ENCODE results near the gene RNF169. TPM values are rescaled to one million over a fixed set of nuclear protein-coding genes. Genes with fewer than 3 reads are reported as not detected.

RNF169 gene
- total RNA-seq, 6 experiments from 2014 or later, result 4.7 to 7.7 (median 6.8) TPM

DNA sequence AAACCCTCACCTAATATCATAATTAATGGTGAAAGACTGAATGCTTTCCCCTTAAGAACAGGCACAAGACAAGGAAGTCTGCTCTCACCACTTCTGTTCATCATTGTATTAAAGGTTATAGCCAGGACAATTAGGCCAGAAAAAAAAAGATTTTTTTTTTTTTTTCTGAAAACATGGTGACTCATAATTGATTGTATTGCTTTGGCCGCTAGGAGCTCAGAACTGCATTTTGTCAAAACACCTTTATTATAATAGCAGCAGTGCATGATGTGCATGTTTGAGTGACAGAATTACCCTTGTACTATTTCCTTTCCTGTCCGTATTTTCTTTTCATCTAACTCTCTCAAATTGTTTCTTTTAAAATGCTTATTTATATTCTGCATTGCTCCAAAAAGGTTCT is 98.1 kb downstream of the RNF169 start:
- peaks cover 0 to 6% (median 2%) of the 10 kb centered on the region in 4 donors for H3K4me1 ChIP-seq
- no peak for DNase-seq
- no peaks in the 10 kb centered on the region for H3K9me3 ChIP-seq
- WGBS (ENCODE audit: insufficient coverage, low coverage, low lambda C conversion rate, missing lambda C conversion rate), result 79% methylated on average over 2 of the region's 2 CpGs
- ATAC-seq, result no peak
- no peak overlapping the region for H3K4me3 ChIP-seq
- TF ChIP-seq, protein P1, sequence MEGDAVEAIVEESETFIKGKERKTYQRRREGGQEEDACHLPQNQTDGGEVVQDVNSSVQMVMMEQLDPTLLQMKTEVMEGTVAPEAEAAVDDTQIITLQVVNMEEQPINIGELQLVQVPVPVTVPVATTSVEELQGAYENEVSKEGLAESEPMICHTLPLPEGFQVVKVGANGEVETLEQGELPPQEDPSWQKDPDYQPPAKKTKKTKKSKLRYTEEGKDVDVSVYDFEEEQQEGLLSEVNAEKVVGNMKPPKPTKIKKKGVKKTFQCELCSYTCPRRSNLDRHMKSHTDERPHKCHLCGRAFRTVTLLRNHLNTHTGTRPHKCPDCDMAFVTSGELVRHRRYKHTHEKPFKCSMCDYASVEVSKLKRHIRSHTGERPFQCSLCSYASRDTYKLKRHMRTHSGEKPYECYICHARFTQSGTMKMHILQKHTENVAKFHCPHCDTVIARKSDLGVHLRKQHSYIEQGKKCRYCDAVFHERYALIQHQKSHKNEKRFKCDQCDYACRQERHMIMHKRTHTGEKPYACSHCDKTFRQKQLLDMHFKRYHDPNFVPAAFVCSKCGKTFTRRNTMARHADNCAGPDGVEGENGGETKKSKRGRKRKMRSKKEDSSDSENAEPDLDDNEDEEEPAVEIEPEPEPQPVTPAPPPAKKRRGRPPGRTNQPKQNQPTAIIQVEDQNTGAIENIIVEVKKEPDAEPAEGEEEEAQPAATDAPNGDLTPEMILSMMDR (IDR thresholded peaks at IDR 0.05), result no peak
- TF ChIP-seq POLR2A (IDR thresholded peaks at IDR 0.05), result no peak
- no peak overlapping the region for H3K27ac ChIP-seq
- H3K36me3 ChIP-seq, result peaks cover 0 to 6% (median 0%) of the 10 kb centered on the region in 4 donors
- intact Hi-C loops (cut with DNase I), result no loop called here
- no peaks in the 10 kb centered on the region for H3K27me3 ChIP-seq

DNA sequence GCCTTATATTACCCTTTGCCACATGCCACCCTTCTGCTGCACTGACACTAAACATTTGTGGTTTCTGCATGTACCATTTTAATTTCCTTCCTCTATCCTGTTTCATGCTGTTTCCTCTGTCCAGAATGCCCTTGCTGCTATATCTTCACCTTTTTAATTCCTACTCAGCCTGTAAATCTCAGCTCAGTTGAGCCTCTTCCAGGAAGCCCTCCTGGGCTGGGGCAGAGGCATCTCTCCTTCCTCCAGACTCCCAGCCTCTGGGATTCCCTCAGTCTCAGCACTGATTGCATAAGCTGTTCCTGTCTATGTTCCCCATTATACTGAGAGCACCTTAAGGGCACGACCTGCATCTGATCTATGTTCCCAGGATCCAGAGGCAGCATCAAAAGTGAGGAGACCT is 98.7 kb downstream of the RNF169 start:
- H3K36me3 ChIP-seq, result peaks cover 0 to 6% (median 0%) of the 10 kb centered on the region in 4 donors
- DNase-seq, result no peak
- TF ChIP-seq POLR2A (IDR thresholded peaks at IDR 0.05), result no peak
- TF ChIP-seq, protein P1 (IDR thresholded peaks at IDR 0.05), result no peak
- intact Hi-C loops (cut with DNase I), result no loop called here
- no peak for ATAC-seq
- H3K27me3 ChIP-seq, result no peaks in the 10 kb centered on the region
- H3K4me3 ChIP-seq, result no peak overlapping the region
- H3K27ac ChIP-seq, result no peak overlapping the region
- no peaks in the 10 kb centered on the region for H3K4me1 ChIP-seq
- no CpG with 5 or more reads among the region's 1 CpG for WGBS (ENCODE audit: insufficient coverage, low coverage, low lambda C conversion rate, missing lambda C conversion rate)
- H3K9me3 ChIP-seq, result no peaks in the 10 kb centered on the region

- intact Hi-C loops (cut with DNase I), result no loop called here
- no peaks in the 10 kb centered on the region for H3K27me3 ChIP-seq
- H3K27ac ChIP-seq, result no peak overlapping the region
- TF ChIP-seq, protein P1 (IDR thresholded peaks at IDR 0.05), result no peak
- TF ChIP-seq POLR2A (IDR thresholded peaks at IDR 0.05), result no peak
- no peak overlapping the region for H3K4me3 ChIP-seq
- ATAC-seq (no peak), DNase-seq (no peak)
- H3K9me3 ChIP-seq, result no peaks in the 10 kb centered on the region
- no CpG with 5 or more reads among the region's 6 CpGs for WGBS (ENCODE audit: insufficient coverage, low coverage, low lambda C conversion rate, missing lambda C conversion rate)
- peaks cover 0 to 6% (median 0%) of the 10 kb centered on the region in 4 donors for H3K36me3 ChIP-seq
- no peaks in the 10 kb centered on the region for H3K4me1 ChIP-seq
Measured at GRCh38 chr11:74847895-74848294, 99.2 kb downstream of the RNF169 start.

DNA sequence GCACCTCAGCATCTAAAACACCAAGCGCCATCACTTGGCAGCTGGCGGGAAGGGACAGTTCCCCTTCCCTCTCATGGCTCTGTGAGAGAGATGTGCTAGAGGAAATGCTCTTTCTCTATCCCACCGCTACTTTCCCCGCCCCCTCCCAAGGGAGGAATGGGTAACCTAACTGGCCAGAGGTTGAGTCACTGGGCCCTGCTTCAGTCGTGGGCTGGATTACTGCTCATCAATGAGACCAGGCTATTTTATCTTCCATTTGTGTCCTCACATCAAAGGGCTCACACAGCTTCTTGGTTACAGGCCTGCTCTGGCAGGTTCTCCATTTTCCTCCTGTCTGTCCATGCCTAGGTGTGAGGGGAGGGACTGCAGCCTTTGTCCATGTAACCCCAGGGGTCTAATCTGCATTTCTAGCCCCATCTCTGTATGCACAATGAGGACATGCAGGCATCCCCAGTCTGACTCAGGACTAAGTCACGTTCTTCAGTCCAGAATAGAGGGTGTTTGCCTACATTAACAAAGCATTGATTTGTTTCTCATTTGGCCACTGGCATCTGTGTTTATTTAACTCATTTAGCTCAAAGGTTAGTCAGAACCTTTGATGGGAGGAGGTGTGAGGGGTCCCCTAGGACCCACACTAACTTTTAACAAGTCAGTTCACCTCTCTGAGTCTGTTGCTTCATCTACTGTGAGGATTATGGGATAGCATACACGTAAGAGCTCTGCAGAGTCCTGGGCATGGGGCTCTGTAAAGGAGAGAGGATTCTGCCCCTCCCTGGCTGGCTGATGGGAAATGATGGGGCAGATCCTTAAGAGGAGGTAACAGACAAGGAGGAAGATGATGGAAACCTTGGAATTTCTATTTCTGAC is 101.1 kb downstream of the RNF169 start:
- no peak overlapping the region for H3K4me3 ChIP-seq
- intact Hi-C loops (cut with DNase I), result no loop called here
- no peaks in the 10 kb centered on the region for H3K4me1 ChIP-seq
- H3K9me3 ChIP-seq, result no peaks in the 10 kb centered on the region
- no peak for TF ChIP-seq POLR2A (IDR thresholded peaks at IDR 0.05)
- TF ChIP-seq, protein P1 (IDR thresholded peaks at IDR 0.05), result no peak
- ATAC-seq (no peak), DNase-seq (no peak)
- H3K27ac ChIP-seq, result no peak overlapping the region
- 53% methylated on average over 3 of the region's 7 CpGs for WGBS (ENCODE audit: insufficient coverage, low coverage, low lambda C conversion rate, missing lambda C conversion rate)
- H3K36me3 ChIP-seq, result peaks cover 0 to 3% (median 0%) of the 10 kb centered on the region in 4 donors
- no peaks in the 10 kb centered on the region for H3K27me3 ChIP-seq
